Measurements from ENCODE around the gene HLX. TPM values are rescaled to one million over a fixed set of nuclear protein-coding genes. Genes with fewer than 3 reads are reported as not detected.

The HLX gene
- total RNA-seq, 1 experiment from 2014 or later = 1.8 TPM

DNA sequence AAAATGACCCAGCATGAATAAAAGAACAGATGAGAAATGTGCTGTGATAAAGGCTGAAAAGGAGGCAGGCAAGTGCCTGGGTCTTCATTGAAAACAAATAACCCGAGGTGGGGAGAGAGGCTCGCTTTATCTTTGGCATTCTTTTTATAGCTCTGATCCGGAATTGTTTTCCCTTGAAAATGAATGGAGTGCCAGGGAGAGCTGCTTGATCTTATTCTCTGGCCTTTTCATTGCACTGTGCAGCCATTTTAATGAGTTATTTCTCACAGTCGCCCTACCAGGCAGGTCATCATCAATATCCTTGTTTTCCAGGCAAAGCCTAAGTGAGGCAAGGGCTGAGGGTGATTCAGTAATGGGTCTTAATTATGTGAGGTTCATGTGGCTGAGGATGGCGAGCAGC lies 39.8 kb upstream of the HLX start:
- no peaks in the 10 kb centered on the region for H4K20me1 ChIP-seq (ENCODE audit: insufficient read depth)
- ATAC-seq (no peak), DNase-seq (ENCODE audit: low read depth, low spot score) (no peak)
- no TSS peak for BruUV-seq (replicated peaks)
- no peaks in the 10 kb centered on the region for H3K36me3 ChIP-seq (ENCODE audit: control insufficient read depth in 1 of 2, insufficient read depth in 2 of 2, low read length in 2 of 2)
- H2AFZ ChIP-seq (ENCODE audit: low read depth, low read length, poor library complexity, severe bottlenecking) = no peak overlapping the region
- intact Hi-C loops (cut with micrococcal nuclease) = no loop called here
- TF ChIP-seq, protein P1, sequence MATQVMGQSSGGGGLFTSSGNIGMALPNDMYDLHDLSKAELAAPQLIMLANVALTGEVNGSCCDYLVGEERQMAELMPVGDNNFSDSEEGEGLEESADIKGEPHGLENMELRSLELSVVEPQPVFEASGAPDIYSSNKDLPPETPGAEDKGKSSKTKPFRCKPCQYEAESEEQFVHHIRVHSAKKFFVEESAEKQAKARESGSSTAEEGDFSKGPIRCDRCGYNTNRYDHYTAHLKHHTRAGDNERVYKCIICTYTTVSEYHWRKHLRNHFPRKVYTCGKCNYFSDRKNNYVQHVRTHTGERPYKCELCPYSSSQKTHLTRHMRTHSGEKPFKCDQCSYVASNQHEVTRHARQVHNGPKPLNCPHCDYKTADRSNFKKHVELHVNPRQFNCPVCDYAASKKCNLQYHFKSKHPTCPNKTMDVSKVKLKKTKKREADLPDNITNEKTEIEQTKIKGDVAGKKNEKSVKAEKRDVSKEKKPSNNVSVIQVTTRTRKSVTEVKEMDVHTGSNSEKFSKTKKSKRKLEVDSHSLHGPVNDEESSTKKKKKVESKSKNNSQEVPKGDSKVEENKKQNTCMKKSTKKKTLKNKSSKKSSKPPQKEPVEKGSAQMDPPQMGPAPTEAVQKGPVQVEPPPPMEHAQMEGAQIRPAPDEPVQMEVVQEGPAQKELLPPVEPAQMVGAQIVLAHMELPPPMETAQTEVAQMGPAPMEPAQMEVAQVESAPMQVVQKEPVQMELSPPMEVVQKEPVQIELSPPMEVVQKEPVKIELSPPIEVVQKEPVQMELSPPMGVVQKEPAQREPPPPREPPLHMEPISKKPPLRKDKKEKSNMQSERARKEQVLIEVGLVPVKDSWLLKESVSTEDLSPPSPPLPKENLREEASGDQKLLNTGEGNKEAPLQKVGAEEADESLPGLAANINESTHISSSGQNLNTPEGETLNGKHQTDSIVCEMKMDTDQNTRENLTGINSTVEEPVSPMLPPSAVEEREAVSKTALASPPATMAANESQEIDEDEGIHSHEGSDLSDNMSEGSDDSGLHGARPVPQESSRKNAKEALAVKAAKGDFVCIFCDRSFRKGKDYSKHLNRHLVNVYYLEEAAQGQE (IDR thresholded peaks at IDR 0.05; ENCODE audit: low read depth) = no peak
- TF ChIP-seq ZFX (IDR thresholded peaks at IDR 0.05) (no peak), EZH2 (IDR thresholded peaks at IDR 0.05) (no peak), YY1 (IDR thresholded peaks at IDR 0.05; ENCODE audit: extremely low read depth, insufficient replicate concordance, low read depth, low read length) (no peak), SIN3A (IDR thresholded peaks at IDR 0.05; ENCODE audit: low read depth) (no peak), POLR2AphosphoS5 (IDR thresholded peaks at IDR 0.05; ENCODE audit: low read depth, low read length) (no peak), SP1 (IDR thresholded peaks at IDR 0.05; ENCODE audit: low read depth) (no peak)
- no peak overlapping the region for H3K4me2 ChIP-seq (ENCODE audit: low read length)
- no peaks in the 10 kb centered on the region for H3K4me1 ChIP-seq (ENCODE audit: control insufficient read depth in 1 of 2, insufficient read depth in 2 of 2, low read length in 2 of 2)
- CTCF ChIA-PET = no interaction called here
- RAD21 ChIA-PET (ENCODE audit: low non-redundant PET in 1 of 2, low total read pairs in 2 of 2, uncharacterized antibody in 2 of 2, unreplicated experiment in 2 of 2) = no interaction called here
- H3K9ac ChIP-seq (ENCODE audit: low read length) = no peak overlapping the region
- no peaks in the 10 kb centered on the region for H3K9me3 ChIP-seq (ENCODE audit: control insufficient read depth in 1 of 2, insufficient read depth in 1 of 2, low read depth in 1 of 2, low read length in 2 of 2)
- H3K79me2 ChIP-seq (ENCODE audit: insufficient read depth, low read length) = no peaks in the 10 kb centered on the region
- H3K4me3 ChIP-seq (replicated peaks in 1 of 2; ENCODE audit: low read depth in 1 of 2, low read length in 2 of 2) = no peak overlapping the region
- no peak overlapping the region for H3K27ac ChIP-seq (ENCODE audit: low read depth, low read length)
- H3K27me3 ChIP-seq (ENCODE audit: insufficient read depth, low read length) = no peaks in the 10 kb centered on the region
- POLR2A ChIA-PET = no interaction called here
- no peaks in the 10 kb centered on the region; the same call in 1 of the 2 replicates for H3K9me2 ChIP-seq (ENCODE audit: insufficient read depth)

DNA sequence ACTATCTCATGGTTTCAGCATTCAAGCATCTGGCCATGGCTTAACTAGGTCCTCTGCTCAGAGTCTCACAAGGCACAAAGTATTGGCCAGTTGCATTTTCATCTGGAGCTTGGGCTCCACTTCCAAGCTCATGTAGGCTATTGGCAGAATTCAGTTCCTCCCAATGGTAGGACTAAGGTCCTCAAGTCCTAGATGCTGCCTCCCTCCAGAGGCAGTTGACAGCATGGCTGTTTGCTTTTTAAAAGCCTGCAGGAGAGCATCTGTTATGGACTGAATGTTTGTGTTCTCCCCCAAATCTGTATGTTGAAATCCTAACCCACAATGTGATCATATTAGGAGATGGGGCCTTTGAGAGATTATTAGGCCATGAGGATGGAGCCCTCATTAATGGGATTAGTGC lies 38.0 kb upstream of the HLX start:
- no peaks in the 10 kb centered on the region for H3K79me2 ChIP-seq (ENCODE audit: insufficient read depth, low read length)
- no peaks in the 10 kb centered on the region for H3K9me3 ChIP-seq (ENCODE audit: control insufficient read depth in 1 of 2, insufficient read depth in 1 of 2, low read depth in 1 of 2, low read length in 2 of 2)
- no peak for ATAC-seq
- H3K9ac ChIP-seq (ENCODE audit: low read length) = no peak overlapping the region
- H4K20me1 ChIP-seq (ENCODE audit: insufficient read depth) = no peaks in the 10 kb centered on the region
- no peak overlapping the region for H2AFZ ChIP-seq (ENCODE audit: low read depth, low read length, poor library complexity, severe bottlenecking)
- no peak for DNase-seq (ENCODE audit: low read depth, low spot score)
- H3K4me3 ChIP-seq (replicated peaks in 1 of 2; ENCODE audit: low read depth in 1 of 2, low read length in 2 of 2) = no peak overlapping the region
- no peaks in the 10 kb centered on the region; the same call in 1 of the 2 replicates for H3K9me2 ChIP-seq (ENCODE audit: insufficient read depth)
- H3K36me3 ChIP-seq (ENCODE audit: control insufficient read depth in 1 of 2, insufficient read depth in 2 of 2, low read length in 2 of 2) = no peaks in the 10 kb centered on the region
- RAD21 ChIA-PET (ENCODE audit: low non-redundant PET in 1 of 2, low total read pairs in 2 of 2, uncharacterized antibody in 2 of 2, unreplicated experiment in 2 of 2) = no interaction called here
- intact Hi-C loops (cut with micrococcal nuclease) = no loop called here
- no peaks in the 10 kb centered on the region for H3K27me3 ChIP-seq (ENCODE audit: insufficient read depth, low read length)
- no peaks in the 10 kb centered on the region for H3K4me1 ChIP-seq (ENCODE audit: control insufficient read depth in 1 of 2, insufficient read depth in 2 of 2, low read length in 2 of 2)
- no peak overlapping the region for H3K4me2 ChIP-seq (ENCODE audit: low read length)
- TF ChIP-seq, protein P2, sequence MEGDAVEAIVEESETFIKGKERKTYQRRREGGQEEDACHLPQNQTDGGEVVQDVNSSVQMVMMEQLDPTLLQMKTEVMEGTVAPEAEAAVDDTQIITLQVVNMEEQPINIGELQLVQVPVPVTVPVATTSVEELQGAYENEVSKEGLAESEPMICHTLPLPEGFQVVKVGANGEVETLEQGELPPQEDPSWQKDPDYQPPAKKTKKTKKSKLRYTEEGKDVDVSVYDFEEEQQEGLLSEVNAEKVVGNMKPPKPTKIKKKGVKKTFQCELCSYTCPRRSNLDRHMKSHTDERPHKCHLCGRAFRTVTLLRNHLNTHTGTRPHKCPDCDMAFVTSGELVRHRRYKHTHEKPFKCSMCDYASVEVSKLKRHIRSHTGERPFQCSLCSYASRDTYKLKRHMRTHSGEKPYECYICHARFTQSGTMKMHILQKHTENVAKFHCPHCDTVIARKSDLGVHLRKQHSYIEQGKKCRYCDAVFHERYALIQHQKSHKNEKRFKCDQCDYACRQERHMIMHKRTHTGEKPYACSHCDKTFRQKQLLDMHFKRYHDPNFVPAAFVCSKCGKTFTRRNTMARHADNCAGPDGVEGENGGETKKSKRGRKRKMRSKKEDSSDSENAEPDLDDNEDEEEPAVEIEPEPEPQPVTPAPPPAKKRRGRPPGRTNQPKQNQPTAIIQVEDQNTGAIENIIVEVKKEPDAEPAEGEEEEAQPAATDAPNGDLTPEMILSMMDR (IDR thresholded peaks at IDR 0.05 in 2 of 3, conservative IDR thresholded peaks at IDR 0.05 in 1 of 3; ENCODE audit: borderline replicate concordance in 1 of 3, insufficient read depth in 1 of 3, low read depth in 2 of 3, low read length in 2 of 3) = 0 out of 6 replicates have a peak, but pooled peaks of 1 of the 3 experiments have one; percentile 9
- TF ChIP-seq FOSL1 (IDR thresholded peaks at IDR 0.05; ENCODE audit: low read depth) = no peak
- POLR2A ChIA-PET = no interaction called here
- CTCF ChIA-PET = no interaction called here
- H3K27ac ChIP-seq (ENCODE audit: low read depth, low read length) = no peak overlapping the region
- BruUV-seq (replicated peaks) = no TSS peak

Measured in HCT116 (cell line).